ENCODE data around the gene FHOD3.

The FHOD3 gene

GRCh38 chr18:36354989-36355388 is 57.5 kb downstream of the FHOD3 start:
- TF ChIP-seq FOXP2 (optimal IDR thresholded peaks at IDR 0.05; ENCODE audit: borderline replicate concordance, extremely low read depth, extremely low read length, insufficient read depth) = no peak

- TF ChIP-seq FOXP2 (optimal IDR thresholded peaks at IDR 0.05; ENCODE audit: borderline replicate concordance, extremely low read depth, extremely low read length, insufficient read depth) = no peak
Observed at GRCh38 chr18:36355511-36355910, 58.0 kb downstream of the FHOD3 start.

- TF ChIP-seq FOXP2 (optimal IDR thresholded peaks at IDR 0.05; ENCODE audit: borderline replicate concordance, extremely low read depth, extremely low read length, insufficient read depth) (no peak), SIN3A (IDR thresholded peaks at IDR 0.05; ENCODE audit: borderline replicate concordance, insufficient read depth, low read length) (no peak), REST (IDR thresholded peaks at IDR 0.05; ENCODE audit: insufficient read depth in 1 of 2, low read depth in 2 of 2, low read length in 2 of 2) (no peak)
Observed at GRCh38 chr18:36358141-36358540, 60.6 kb downstream of the FHOD3 start.

- TF ChIP-seq FOXP2 (optimal IDR thresholded peaks at IDR 0.05; ENCODE audit: borderline replicate concordance, extremely low read depth, extremely low read length, insufficient read depth) = no peak
- no peak for TF ChIP-seq TAF1 (IDR thresholded peaks at IDR 0.05; ENCODE audit: borderline replicate concordance, insufficient read depth, low read length)
- TF ChIP-seq POLR2AphosphoS5 (IDR thresholded peaks at IDR 0.05; ENCODE audit: low read depth, low read length) = no peak
- TF ChIP-seq SIN3A (IDR thresholded peaks at IDR 0.05; ENCODE audit: borderline replicate concordance, insufficient read depth, low read length) = no peak
- TF ChIP-seq REST (IDR thresholded peaks at IDR 0.05; ENCODE audit: insufficient read depth in 1 of 2, low read depth in 2 of 2, low read length in 2 of 2) = no peak
Observed at GRCh38 chr18:36360256-36360909, 62.9 kb downstream of the FHOD3 start.

- TF ChIP-seq TAF1 (IDR thresholded peaks at IDR 0.05; ENCODE audit: borderline replicate concordance, insufficient read depth, low read length) = no peak
- no peak for TF ChIP-seq FOXP2 (optimal IDR thresholded peaks at IDR 0.05; ENCODE audit: borderline replicate concordance, extremely low read depth, extremely low read length, insufficient read depth)
- no peak for TF ChIP-seq POLR2AphosphoS5 (IDR thresholded peaks at IDR 0.05; ENCODE audit: low read depth, low read length)
- no peak for TF ChIP-seq REST (IDR thresholded peaks at IDR 0.05; ENCODE audit: insufficient read depth in 1 of 2, low read depth in 2 of 2, low read length in 2 of 2)
- TF ChIP-seq SIN3A (IDR thresholded peaks at IDR 0.05; ENCODE audit: borderline replicate concordance, insufficient read depth, low read length) = no peak
Observed at GRCh38 chr18:36364911-36365624, 67.6 kb downstream of the FHOD3 start.

- no peak for TF ChIP-seq SIN3A (IDR thresholded peaks at IDR 0.05; ENCODE audit: borderline replicate concordance, insufficient read depth, low read length)
- no peak for TF ChIP-seq REST (IDR thresholded peaks at IDR 0.05; ENCODE audit: insufficient read depth in 1 of 2, low read depth in 2 of 2, low read length in 2 of 2)
- no peak for TF ChIP-seq TAF1 (IDR thresholded peaks at IDR 0.05; ENCODE audit: borderline replicate concordance, insufficient read depth, low read length)
Observed at GRCh38 chr18:36365836-36366775, 68.6 kb downstream of the FHOD3 start.

Data from PFSK-1 (cell line).